DMS53 treated with DMSO at 0.1 percent for 48 hours (cell line): Measurements from ENCODE around the gene LINGO3.
A peak's percentile ranks its signal among the peaks of the same experiment; 100 is the strongest.

Source experiments
- DNase-seq: peaks from one replicate; lab custom pipeline; 2025; ENCODE audit not compliant: unreplicated experiment; lab: John Stamatoyannopoulos, UW

Gene LINGO3

DNA sequence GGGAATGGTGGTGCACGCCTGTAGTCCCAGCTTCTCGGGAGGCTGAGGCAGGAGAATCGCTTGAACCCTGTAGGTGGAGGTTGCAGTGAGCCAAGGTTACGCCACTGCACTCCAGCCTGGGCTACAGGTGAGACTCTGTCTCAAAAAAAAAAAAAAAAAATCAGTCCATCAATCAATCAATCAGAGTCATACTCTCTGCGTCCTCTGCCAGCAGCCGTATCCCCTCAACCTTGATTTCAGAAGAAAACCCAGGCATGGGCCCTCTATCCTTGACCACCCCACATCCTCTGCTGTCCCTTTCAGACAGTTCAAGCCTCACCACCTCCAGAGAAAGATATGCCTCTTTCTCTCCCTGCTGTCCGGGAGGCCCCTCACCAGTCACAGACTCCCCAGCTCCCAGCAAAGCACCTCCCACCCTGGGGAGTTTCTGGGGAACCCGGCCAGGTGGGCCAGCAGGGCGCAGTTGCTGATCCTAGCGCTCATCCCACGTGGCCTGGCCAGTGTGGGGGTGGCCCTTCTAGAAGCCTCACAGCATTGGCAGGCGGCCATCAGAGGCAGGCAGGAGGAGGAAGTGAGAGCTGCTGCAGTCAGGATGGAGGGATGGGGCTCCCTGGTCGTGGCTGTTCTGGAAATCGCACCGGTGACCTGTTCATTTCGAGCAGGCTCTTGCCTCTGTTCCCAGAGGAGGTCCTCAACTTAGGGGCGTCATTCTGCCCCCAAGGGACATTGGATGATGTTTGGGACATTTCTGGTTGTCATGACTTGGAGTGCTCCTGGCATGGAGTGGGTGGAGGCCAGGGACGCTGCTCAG, 41.6 kb downstream of the LINGO3 start:
- no peak for DNase-seq

DNA sequence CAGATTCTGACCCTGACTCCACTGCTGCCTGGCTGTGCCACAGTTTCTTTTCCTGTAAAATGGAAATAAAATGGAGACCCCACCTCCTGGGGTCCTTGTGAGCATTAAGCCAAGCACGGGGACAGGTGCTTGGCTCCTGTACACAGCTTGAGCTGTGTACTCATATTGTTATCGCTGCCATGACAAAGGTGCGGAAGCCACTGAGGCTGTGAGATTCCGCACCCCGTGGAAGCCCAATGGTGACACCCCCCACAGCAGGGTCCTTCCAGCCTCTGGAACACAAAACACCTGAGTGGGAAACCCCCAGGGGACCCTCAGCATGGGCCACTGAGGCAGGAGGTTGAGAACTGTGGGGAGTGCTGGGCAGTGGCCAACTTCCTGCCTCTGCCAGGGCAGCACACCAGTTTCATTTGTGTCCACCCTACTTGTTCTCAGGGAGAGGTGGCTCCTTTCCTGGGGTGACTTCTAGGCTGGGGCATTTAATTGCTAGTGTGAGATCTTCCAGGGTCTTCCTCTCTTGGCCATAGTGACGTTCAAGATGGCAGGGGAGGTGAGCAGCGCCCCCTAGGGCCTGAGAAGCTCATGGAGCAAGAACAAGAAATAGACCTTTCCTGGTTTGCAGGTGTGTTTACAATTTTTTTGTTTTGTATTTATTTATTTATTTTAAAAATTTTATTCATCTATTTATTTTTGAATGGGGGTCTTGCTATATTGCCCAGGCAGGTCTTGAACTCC, 46.3 kb downstream of the LINGO3 start:
- DNase-seq: no peak

DNA sequence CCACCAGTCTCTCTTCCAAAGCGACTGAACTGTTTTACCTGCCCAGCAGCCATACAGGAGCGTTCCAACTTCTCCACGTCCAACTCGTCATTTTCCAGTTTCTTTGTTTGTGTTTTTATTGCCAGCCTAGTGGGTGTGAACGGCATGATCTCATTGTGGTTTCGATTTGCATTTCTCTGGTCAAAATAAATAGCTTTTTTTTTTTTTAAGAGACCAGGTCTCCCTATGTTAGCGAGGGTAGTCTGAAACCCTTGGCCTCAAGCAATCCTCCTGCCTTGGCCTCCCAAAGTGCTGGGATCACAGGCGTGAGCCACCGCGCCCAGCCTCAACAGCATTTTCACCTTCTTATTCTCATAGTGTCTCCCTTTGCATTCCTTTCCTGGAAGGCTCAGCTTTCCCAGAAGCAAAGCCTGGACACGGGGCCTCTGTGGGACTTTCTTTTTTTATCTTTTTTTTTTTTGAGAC, 47.6 kb downstream of the LINGO3 start:
- DNase-seq: no peak

DNA sequence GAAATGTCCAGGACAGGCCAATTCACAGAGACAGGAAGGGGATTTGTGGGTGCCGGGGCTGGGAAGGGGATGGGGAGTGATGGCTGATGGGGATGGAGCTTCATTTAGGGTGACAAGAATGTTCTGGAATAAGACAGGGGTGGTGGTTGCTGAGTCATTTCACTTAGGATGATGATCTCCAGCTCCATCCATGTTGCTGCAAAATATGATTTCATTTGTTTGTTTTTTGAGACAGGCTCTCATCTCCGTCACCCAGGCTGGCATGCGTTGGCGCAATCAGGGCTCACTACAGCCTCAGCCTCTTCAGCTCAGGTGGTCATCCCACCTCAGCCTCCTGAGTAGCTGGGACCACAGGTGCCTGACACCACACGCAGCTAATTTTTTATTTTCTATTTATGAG, 48.6 kb downstream of the LINGO3 start:
- peak; percentile 34 for DNase-seq
